HG03159 (cell line): ENCODE measurements around the gene CHST11.

Experiments
- ATAC-seq: cut with Tn5 transposase; IDR thresholded peaks from one replicate; pipeline ENCODE4 v1.9.1; 2021; ENCODE audit warnings: mild to moderate bottlenecking, moderate library complexity; ENCODE audit not compliant: unreplicated experiment

CHST11 gene

DNA sequence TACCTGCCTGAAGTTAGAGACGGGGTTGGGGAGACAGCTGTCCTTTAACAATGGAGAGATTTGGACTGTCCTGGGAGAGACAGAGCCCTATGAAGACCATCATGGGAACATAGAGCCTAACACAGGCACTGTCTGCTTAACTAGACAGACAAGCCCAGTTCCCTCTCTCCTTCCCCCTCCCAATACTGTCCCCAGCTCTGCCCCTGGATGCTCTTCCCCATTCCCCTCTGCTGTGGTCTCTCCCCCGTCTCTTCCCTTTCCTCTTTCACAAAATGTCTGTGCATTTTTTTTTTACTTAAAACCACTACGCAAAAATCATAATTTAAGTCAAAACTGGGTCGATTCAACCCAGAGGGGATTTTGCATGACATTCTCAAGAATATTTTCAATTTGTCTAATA lies 232.9 kb downstream of the CHST11 start:
- no peak for ATAC-seq

DNA sequence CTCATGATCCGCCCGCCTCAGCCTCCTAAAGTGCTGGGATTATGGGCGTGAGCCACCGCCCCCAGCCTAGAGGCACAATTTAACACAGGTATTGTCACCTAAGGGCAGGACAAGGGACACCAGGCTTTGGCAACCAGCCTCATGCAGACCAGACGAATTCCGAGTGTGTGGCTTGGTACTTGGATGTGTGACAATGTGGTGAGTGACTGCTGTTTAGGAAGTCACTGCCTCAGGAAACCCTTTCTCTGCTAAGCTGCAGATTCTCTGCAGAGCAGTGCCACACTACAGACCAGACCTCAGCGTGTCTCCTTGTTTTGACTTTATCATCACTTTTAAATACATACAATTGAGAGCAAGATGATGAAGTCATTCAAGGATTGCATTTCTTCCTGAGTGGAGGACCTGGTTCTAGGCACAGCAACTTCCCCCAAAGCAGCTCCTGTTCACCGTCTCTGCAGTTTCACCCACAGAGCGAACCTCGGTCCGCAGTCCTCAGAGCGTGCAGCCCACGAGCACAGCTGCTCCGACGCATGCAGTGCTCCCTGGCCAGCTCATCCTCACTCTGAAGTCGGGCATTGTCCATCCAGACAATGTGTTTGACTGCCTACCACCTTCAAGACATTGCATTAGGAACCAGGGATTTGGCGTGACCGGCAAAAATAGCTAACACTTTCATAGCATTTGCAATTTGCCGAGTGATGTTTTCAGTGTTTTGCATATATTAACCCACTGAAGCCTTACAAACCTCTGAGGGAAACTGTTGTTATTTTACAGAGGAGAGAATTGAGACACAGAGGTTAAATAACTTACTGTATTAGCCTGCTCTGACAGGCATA lies 235.2 kb downstream of the CHST11 start:
- ATAC-seq: peak; percentile 46

DNA sequence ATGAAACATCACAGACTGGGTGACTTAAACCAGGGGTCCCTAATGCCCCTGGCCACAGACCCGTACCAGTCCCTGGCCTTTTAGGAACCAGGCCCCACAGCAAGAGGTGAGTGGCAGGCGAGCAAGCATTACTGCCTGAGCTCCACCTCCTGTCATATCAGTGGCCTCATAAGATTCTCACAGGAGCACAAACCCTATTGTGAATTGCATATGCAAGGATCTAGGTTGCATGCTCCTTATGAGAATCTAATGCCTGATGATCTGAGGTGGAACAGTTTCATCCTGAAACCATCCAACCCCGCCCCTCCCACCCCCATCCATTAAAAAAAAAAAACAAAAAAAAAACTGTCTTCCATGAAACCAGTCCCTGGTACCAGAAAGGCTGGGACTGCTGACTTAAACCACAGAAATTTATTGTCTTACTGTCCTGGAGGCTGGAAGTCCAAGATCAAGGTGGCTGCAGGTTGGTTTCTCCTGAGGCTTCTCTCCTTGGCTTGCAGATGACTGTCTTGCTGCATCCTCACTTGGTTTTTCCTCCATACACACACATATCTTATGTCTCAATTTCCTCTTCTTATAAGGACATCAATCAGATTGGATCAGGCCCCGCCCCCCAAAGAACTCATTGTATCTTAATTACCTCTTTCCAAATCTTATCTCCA lies 235.9 kb downstream of the CHST11 start:
- no peak for ATAC-seq

DNA sequence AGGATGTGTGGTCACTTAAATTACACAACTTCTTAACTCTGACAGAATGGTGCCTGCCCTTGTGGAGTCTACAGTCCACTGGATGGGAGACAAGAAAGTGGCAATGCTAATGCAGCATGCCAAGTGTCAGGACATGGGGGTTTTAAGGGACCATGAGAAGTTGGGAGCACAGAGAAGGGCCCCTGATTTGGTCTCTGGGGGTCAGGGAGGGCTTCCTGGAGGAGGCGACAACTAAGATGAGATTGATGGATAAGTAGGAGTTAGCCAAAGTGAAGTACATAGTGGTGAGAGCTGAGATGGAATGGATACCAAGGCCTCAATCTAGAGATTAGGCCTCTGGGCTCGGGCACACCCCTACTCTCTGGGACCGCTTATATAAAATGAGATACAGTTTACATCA lies 236.7 kb downstream of the CHST11 start:
- no peak for ATAC-seq

DNA sequence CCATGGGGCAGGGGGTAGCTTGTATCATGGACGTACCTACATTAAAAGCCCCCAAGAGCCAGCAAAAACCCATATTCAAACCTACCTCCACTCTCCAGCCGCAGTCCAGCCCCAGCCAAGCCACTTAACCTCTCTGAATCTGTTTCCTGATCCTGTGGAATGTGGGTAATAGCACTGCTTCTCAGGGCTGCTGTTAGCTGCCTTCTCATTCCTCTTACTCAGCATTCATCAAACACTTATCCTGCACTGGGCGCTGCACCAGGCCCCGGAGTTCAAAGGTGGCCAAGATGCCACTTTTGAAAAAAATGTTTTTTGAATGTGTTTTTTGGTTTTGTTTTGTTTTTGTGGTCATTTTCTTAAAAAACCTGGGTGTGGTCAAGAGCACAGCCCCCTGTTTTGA lies 237.4 kb downstream of the CHST11 start:
- no peak for ATAC-seq

DNA sequence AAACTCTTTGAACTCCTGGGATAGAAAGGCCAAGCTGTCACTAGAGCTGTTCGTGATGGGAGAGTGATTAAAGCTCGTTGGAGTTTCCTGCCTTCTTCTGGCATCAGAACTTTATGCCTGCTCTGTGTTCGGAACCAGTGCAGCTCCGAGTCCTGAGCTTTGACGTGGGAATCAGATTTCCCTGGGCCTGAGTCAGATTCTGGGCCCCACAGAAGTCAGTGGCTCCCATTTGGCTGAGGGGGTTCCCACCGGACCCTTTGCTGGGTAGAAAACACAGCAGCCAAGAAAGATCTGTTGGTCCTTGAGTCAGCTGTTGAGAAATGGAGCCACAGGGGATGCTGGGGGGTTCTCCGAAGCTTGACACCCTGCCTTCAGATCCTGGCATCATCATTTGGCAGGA lies 238.0 kb downstream of the CHST11 start:
- no peak for ATAC-seq

DNA sequence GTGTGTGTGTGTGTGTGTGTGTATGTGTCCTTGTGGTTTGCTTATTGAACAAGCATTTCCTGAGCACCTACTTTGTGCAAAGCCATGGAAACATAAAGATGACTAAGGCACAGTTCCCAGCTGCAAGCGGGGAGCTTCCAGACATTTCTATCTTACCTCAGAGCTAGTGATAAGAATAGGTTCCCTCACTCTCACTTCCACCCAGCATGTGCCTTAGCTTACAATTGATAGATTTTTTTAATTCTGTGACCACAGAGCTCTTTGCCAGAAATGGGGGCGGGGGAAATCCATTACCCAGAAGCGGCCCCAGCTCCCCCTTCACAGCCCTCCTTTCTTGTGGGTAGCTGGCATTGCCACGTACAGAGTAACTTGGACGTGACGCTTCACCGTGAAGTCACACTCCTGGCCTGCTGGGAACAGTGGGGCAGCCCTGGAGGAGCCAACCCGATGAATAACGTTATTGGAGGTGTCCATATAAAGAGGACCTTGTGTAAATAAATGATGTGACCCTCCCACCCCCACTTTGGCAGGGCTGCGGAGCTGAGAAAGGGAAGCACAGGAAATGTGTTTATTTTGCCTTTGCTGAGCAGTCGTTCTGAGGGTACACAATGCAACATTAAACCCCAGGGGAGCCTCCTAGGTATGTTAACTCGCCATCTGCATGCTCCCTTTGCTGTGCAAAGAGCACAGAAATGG lies 238.9 kb downstream of the CHST11 start:
- peak; percentile 41 for ATAC-seq

DNA sequence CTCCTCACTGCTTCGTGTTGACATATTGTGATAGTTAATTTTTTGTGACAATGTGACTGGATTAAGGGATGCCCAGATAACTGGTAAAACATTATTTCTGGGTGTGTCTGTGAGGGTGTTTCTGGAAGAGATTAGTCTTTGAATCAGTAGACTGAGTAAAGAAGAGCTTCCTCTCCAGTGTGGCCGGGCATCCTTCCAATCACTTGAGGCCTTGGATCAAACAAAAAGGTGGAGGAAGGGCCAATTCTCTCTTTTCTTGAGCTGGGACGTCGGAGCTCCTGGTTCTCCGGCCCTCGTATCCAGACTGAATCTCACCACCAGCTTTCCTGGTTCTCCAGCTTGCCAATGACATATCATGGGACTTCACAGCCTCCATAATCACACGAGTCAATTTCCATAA lies 240.4 kb downstream of the CHST11 start:
- ATAC-seq: no peak

DNA sequence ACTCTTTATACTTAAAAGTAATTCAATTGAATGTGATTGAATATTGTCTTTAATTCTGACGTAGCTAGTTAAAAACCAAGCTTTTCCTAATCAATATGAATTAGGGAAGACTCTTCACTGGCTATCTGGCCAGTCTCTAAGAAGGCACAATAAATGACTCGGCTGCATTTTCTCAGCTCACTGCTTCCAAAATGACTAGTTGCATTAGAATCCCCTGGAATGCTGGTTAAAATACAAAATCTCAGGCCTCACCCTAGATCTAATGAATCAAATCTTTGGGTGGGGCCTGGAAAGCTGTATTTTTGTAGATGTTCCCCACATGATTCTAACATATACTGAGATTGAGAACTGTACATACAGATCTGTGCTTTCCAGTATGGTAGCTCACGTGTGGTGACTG lies 242.1 kb downstream of the CHST11 start:
- ATAC-seq: no peak

DNA sequence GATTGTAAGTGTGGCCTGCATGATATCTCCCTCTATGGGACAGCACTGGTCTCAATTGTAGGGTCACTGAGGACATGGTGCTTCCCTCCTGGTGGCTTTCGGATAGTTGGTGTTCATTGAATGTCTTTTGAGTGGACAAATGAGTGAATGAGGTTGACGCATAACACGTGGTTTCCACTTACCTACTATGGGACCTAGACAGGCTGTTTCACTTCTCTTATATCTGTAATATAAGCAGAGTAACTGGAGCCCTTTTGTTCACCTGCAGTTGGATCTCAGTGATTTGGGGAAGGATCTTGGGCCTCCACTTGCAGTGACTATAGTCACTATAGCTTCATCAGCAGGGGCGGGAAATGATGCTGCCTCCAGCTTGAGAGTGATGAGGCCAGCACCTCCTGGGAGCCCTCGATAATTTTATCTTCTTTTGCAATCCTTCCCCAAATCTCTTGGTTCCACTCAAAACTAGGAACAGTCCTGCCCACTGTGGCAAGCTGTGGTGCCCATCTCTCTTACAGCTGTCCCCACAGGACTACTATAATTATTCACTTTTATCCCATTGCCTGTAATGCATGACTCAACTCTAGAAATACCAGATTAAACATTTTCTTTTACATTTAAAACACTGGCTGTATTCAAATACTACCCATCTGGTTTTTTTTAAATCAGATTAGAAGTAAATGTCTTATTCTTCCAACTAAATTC lies 242.9 kb downstream of the CHST11 start:
- peak; percentile 71 for ATAC-seq

DNA sequence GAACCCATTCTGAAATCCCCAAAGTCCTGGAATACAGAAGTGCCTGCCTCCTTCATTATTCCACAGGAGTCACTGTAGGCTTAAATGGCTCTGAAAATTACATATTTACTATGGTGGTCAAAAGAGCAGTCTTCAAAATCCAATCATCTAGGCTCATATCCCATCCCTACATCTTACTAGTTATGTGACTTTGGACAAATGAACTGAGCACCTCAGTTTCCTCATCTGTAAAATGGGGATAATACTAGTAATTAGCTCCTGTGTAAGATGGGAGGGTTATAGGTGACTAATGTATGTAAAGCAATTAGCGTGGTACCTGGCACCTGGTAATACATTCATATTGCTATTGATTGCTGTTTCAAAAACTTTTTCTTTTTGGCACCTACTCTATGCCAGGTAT lies 243.6 kb downstream of the CHST11 start:
- ATAC-seq: no peak

DNA sequence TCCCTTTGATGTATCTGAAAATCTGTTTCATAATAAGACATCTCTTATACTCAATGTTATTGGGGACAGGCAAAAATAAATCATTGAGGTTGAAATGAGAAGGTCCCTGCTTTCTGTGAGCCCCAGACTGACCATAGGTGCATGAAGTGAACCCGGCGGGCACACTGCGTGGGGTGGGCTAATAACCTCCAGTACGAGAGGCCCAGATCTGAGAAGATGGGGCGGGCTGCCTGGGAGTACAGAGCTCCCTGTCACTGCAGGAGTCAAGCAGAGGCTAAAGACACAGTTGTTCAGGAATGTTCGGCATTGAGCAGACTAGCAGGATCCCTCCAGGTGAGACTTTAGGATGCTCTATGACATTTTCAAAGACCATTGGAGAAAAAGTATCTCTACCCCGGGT lies 244.6 kb downstream of the CHST11 start:
- no peak for ATAC-seq

DNA sequence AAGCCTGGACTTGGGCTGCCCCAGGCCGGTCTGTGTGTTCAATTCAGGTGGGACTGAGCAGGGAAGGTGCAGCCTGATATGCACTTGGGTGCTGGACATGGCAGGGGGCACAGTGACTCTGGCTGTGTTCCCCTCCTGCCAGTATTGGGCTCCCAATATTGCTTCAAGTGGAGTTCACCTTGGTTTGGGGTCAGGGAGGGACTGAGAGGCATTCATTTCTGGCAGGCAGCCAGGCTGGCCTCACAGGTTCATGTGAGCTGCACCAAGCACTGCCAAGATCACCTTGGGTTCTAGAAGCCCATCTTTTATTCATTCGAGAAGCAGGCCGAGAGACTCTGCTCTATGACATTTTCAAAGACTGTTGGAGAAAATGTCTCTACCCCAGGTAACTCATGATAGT lies 245.0 kb downstream of the CHST11 start:
- no peak for ATAC-seq

DNA sequence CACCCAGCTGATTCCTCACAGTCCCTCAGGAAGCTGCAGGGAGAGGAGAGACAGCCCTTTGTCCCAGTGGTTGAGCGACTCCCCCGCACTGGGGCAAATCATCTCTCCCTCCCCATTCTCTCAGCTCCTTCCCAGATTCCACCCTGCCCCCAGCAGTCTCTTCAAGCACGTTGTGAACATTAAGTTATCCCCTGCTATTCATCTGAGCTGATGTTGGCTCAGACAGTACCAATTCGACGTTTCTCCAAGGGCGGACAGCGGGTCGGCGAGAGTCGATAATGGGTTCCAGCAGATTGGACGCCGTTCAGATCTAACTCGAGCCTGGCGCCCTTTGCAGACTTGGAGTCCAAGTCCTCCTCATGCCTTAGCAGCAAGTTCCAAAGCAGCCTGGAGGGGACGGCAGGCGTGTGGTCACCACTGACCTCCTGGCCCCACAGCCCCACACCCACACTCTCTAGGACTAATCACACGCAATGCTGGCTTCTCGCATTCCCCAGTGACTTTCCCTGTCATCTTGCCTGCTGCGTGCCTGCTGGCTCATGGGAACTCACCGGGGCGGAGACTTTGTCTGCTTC lies 245.9 kb downstream of the CHST11 start:
- ATAC-seq: no peak

DNA sequence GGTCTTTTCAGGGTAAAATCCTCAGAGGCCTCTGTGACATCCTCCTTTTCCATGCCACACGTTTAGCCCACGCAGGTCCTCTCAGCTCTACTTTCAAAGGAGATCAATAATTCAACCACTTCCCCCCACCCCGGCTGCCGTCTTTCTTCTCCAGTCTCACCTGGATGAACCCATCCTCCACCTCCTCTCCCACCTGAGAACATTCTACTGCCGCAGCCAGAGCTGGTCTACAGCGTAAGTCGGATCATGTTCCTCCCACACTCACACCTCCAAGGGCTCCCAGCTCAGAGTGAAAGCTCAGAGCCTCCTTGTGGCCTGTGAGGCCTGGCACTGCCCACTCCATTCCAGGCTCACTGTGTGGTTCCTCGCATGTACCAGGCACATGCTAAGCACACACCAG lies 246.6 kb downstream of the CHST11 start:
- no peak for ATAC-seq

DNA sequence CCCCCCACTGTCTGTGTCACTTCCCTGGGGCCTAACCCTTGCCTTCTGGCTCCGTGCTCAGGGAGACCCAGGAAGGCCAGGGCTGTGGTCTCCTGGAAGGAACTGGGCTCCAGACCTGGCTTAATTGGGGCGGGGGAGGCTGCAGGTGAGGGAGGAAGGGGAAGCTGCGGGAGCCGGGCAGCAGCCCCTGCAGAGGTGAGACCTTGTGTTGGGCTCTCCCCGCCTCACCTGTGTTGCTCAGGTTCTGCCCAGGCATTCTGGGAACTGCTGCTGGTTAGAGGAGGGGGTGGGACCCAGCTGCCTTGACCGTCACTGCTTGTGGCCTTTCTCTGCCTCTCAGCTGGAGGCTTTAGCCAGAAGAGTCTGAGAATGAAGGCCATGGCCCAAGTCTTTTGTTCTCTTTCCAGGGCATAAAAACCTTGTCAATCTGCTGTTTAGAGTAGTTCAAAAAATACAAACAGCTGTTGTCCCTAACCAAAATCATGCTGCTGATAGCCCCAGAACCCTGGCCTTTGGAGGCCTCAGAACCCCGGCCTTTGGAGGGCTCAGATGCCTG lies 247.6 kb downstream of the CHST11 start:
- no peak for ATAC-seq

DNA sequence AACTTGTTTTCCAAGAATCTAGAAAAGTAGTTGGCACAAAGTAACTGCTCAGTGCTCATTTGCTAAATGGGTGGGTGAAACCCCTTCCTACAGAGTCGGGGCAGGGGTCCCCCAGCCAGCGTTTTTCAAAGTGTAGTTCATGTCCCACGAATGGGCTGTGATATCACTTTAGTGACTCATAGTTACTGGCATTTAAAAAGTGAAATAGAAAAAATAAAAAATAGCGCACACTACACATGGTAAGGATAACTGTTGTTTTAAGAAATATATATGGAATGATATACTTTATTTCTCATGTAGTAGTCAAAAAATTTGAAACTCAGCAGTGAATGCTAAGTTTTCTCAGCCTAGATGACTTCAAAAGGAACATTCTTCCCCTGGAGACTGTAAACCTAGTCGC lies 250.4 kb downstream of the CHST11 start:
- no peak for ATAC-seq

DNA sequence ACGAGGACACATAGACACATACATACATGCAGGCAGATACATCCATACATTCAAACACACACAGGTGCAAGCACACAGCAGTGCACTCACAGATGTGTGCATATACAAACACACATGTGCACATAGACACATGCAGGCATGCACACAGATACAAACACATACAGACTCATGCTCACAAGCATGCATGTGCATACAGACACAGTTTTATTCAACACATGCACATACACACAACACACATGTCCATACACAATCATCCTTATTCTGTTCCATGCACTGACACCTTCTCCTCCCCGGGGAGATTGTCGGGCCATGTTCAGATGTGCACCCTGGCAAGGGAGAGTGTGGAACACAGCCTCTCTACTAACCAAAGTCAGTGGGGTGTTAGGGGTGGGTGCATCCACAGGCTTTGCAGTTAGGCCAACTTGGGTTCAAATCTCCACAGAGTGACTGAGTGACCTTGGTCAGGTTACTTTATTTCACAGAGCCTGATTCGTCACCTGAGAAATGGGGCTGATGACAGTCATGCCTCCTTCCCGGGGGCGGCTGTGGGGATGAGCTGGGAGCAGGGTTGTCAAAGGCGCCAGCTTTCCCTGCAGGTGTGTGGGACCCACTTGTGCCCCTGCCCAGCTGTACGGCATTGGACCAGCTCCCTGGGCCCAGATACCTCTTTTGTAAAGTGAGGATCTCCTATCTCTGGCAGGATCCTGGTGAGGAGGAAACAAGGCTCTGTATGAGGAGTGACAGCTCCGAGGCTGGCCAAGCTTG lies 251.2 kb downstream of the CHST11 start:
- no peak for ATAC-seq

DNA sequence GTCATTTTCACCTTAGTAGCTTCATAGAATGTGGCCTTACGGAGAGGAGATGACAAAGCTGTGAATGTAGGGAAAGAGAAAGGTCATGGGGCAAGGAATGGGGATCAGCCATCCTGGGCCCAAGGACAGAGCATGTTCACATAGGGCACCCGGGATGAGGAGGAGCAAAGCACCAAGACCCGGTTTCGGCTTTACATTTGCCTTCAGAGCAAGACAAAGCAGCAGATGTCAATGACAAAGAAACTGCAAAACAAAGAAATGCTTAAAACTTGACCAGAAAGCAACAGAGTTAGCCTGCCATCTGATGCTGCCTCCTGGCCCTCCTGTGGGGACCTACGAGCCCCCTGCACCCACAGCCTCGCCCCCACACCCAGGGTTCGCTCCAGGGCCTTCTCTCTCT lies 252.1 kb downstream of the CHST11 start:
- ATAC-seq: no peak
